ENCODE measurements around the gene GPR107.

Gene GPR107

GRCh38 chr9:130111786-130112537 is 58.3 kb downstream of the GPR107 start:
- DNase-seq = no peak

- no peak for DNase-seq
These were observed 58.9 kb downstream of the GPR107 start for GRCh38 chr9:130112538-130113151.

DNA sequence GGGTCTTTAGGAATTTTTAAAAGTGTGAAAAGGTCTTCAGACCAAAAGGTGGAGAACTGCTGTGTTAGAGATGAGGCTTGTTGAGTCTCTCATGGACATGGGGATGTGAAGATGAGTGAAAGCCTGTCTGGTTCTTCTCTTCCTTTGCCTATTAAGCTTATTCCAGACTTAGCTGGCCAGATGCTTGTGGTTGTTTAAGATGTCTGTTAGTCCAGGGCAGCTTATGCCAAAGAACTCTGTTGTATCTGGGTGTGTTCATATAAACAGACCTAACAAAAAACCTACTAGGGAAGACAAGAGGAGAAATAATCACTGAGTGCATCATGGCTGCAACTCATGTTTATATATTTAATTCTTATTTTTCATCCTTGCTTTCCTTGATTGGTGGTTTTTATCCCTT is 61.0 kb downstream of the GPR107 start:
- no peak for DNase-seq

- DNase-seq = no peak
These were observed 62.6 kb downstream of the GPR107 start for GRCh38 chr9:130116346-130116745.

- DNase-seq = no peak
These were observed 63.7 kb downstream of the GPR107 start for GRCh38 chr9:130117376-130117775.

- DNase-seq = peak; percentile 40 to 84
These were observed 64.3 kb downstream of the GPR107 start for GRCh38 chr9:130117816-130118632.

DNA sequence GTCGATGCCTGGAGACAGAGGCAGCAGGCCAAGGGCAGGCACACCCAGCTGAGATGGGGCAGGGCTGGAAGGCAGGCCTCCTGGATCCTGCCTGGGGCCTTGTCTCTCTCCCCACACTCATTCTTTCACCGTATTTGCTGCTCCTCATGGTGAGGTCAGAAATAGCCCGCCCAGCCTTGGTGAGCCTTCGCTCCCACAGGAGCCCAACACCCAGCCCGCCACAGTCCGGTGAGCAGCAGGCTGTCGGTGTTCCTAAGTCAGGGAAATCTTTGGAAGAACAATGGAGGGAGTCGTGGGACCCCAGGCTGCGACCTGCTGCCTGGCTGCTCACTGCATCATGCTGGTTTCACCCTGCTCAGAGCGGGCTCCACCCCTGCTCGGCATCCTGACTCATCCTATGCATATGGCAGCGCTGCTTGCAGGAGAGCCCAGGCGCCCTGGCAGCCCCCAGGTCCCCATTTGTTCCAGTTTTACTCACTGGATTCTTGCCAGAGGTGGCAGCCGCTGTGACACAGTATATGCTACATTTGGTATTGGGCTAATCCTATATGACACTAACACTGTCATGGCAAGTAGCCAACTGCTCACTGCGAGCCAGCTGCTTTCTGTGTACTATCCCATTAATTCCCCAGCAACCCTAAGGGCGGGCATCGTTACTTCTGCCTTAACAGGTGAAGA is 65.3 kb downstream of the GPR107 start:
- no peak for DNase-seq

DNA sequence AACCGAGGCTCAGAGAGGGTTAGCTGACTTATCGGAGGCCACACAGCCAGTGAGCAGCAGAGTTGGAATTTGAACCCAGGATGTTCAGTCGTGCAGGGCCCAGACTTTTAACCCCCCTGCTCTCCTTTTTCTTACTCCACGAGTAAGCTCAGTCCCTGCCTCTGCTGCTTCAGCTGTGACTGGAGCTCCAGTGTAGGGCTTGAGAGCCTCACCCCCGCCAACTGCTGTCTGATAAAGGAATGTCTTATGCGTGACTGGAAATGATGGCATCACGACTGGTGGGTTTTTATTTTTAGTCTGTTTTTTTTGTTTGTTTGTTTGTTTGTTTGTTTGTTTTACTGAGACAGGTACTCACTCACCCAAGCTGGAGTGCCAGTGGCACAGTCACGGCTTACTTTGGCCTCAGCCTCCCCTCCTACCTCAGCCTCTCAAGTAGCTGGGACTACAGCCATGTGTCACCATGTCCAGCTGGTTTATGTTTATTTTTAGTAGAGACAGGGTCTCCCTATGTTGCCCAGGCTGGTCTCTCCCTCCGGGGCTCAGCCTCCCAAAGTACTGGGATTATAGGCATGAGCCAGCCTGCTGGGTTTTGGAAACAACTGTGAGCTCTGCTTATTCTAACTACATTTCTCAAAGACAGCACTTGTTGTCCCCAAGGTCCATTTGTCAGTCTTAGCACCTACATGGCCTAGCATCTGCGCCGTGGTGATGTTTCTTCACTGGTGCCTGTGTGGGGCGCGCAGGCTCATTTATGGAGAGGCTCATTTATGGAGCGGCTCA is 66.0 kb downstream of the GPR107 start:
- DNase-seq = no peak

DNA sequence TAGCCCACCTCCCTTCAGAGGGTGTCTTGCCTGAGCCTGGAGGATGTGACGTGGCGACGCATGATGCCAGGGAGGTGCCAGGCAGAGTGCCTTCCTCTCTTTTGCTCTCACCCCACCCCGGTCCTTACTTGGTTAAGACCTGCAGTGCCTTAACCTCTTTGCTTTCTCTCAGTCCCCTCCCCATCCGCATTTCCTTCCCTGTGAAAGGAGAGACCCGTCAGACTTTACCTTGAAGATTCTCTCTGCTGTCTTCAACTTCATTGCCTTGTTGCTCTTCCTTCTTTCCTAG is 66.5 kb downstream of the GPR107 start:
- no peak for DNase-seq

GRCh38 chr9:130120832-130121231 is 67.1 kb downstream of the GPR107 start:
- DNase-seq = no peak

- no peak for DNase-seq
These were observed 68.8 kb downstream of the GPR107 start for GRCh38 chr9:130122456-130122855.

GRCh38 chr9:130124085-130124860 is 70.6 kb downstream of the GPR107 start:
- no peak for DNase-seq

GRCh38 chr9:130126721-130127433 is 73.2 kb downstream of the GPR107 start:
- DNase-seq = no peak

- DNase-seq = peak; percentile 66 to 71
These were observed 74.5 kb downstream of the GPR107 start for GRCh38 chr9:130128251-130128650.

DNA sequence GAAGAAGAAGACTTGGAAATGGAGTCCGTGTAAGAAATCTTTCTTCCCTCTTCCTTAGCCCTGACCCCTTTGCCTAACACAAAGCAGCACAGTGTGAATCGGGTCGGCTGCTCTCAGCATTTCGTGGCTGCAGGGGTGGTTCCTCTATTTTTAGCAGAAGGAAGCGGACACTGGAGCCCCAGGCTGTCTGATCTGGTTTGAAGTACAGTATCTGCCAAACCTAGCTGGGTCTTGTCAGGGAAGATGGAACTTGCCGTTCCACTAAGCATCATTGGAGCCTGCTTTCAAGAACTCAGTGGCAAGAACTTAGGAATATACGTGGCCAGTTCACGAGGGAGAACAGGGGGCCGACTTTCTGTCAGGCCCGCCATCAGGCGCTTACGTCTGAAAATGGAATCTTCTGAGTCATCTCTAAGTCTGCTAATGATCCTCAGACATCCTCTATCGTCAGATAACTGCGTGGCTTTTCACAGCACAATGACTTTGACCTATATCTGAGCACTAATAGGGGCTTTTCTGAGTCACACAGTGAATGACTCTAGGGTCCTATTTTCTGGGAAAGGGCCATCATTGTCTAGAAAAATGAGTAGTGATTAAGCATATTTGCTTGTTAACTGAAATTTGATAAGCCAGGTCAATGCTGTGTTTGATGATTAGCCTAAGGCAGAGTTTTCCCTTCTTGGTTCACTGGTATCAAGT is 75.2 kb downstream of the GPR107 start:
- DNase-seq = peak; percentile 90 to 94

DNA sequence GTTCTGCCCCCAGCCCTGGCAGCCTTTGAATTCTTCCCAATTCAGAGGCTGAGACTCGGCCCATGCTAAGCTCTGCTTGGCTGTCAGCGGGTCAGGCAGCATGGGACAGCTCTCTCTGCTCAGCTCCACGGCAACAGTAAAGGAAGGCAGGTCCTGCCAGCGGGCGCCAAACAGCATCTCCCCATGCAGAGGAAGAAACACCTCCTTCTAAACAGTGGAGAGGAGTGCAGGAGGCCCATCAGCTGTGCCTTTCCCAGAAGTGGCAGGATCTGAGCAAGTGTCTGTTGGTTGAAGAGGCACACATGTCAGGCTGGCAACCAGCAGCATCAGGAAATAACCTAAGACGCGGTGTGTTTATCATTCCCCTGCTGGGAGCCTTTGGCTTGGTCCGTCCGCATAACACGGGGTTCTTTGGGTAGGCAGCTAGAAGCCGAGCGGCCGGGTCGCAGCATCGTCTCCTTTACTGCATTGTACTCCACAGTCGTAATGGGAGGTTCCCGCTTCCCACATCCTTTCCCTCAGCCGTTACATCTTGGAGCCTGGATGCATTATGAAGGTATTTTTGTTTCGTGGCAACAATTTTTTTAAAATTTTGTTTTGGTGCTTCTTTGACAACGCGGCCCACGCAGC is 75.8 kb downstream of the GPR107 start:
- no peak for DNase-seq

GRCh38 chr9:130132746-130133145 is 79.0 kb downstream of the GPR107 start:
- DNase-seq = no peak

DNA sequence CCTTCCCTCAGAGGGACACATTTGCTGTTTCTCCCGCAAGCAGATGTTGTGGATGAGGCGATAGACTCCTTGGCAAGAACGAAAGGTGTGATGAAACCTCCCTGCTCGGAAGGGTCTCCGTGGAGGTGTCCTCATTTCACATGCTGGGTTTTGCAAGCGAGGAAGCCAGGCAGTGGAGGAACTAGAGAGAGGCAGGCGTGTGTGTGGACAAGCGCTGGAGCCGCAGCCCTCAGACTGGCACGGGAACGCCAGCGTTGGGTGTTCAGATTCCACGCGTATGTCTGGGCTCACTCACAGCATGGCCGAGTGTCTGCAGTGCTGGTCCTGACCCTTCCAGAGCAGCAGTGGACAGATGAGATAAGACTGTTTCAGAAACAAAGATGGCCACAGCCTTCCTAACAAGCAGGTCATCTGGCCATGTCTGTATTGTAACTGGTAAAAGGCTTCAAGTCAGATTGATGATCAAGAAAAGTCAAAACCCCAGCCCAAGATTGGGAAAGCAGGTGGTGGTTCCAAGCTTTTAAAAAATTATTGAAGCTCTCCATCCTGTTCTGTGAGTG is 83.5 kb downstream of the GPR107 start:
- peak in 1 of 2 donors; percentile 15 for DNase-seq

GRCh38 chr9:130137641-130138081 is 84.0 kb downstream of the GPR107 start:
- peak in 1 of 2 donors; percentile 36 for DNase-seq
